K562 (cell line): ENCODE results near the gene ROPN1L. TPM values are rescaled to one million over a fixed set of nuclear protein-coding genes. Genes with fewer than 3 reads are reported as not detected.

Experiments
- ATAC-seq: fragments of 200-7000 bp; cut with Tn5 transposase; 3 replicates; pipeline ENCODE4 v1.9.1; 2020; ENCODE audit warnings: moderate library complexity
- BruUV-seq: library from RNA; stranded (reverse); fragments of 400-500 nt; replicated peaks from 2 replicates; lab custom pipeline; 2021; lab: Mats Ljungman, UMichigan
- CTCF ChIA-PET: fragments of 300-600 bp; formaldehyde crosslinking; extraction: SDS; loops from one replicate; lab custom pipeline; 2021; ENCODE audit warnings: low intra/inter-chr PET ratio; lab: Yijun Ruan, JAX
- POLR2A ChIA-PET: fragments of 300-600, 350-650 bp; sonication (Branson Sonifier 250); formaldehyde crosslinking; extraction: SDS; loops from one replicate; lab custom pipeline; 2021; ENCODE audit warnings: antibody characterized with exemption, inconsistent platforms; lab: Yijun Ruan, JAX
- DNase-seq, 4 experiments: peaks; one replicate each; pipeline versions ENCODE4 v3.0.0 to v3.0.0-alpha.2; 2011 to 2018; ENCODE audit warnings: low spot score in 3 of 4, mixed read lengths in 3 of 4; ENCODE audit errors: extremely low read depth in 1 of 4
- FAIRE-seq: peaks from 2 replicates; lab custom pipeline; 2011; peaks lifted over from hg19 to GRCh38; lab: Jason Lieb, UNC
- H2AFZ ChIP-seq: 2 replicates; pipeline ENCODE4 v1.6.0; 2011; ENCODE audit warnings: low read depth, low read length, control low read depth, inconsistent platforms
- H3K27ac ChIP-seq: fragments of 200-600 bp; 3 replicates; pipeline ENCODE4 v1.8.0; 2011; ENCODE audit warnings: low read depth, mild to moderate bottlenecking, control low read depth, inconsistent platforms, low read length, moderate library complexity, mixed read lengths; ENCODE audit errors: extremely low read depth
- H3K27me3 ChIP-seq, 2 experiments: fragments of 300-600 bp in 1 of 2; 2 replicates in 1 of 2; 3 replicates in 1 of 2; pipeline versions ENCODE4 v1.6.0 to v1.8.0; 2011; ENCODE audit warnings: inconsistent platforms in 2 of 2, low read length in 2 of 2, mild to moderate bottlenecking in 1 of 2, mixed read lengths in 1 of 2, moderate library complexity in 1 of 2; ENCODE audit not compliant: control insufficient read depth in 2 of 2, insufficient read depth in 2 of 2
- H3K36me3 ChIP-seq: fragments of 300-600 bp; 3 replicates; pipeline ENCODE4 v1.8.0; 2011; ENCODE audit warnings: mild to moderate bottlenecking, low read length, inconsistent platforms; ENCODE audit not compliant: control insufficient read depth, insufficient read depth
- H3K4me1 ChIP-seq, 2 experiments: fragments of 200-600 bp in 1 of 2; replicated peaks in 1 of 2; 2 replicates in 1 of 2; 3 replicates in 1 of 2; pipeline versions ENCODE4 v1.5.1 to v1.8.0; 2011; ENCODE audit warnings: inconsistent platforms in 2 of 2, low read length in 2 of 2, mild to moderate bottlenecking in 1 of 2, mixed read lengths in 1 of 2, moderate library complexity in 1 of 2; ENCODE audit not compliant: control insufficient read depth in 2 of 2, insufficient read depth in 2 of 2
- H3K4me2 ChIP-seq: 2 replicates; pipeline ENCODE4 v1.6.1; 2011; ENCODE audit warnings: low read length, control low read depth, inconsistent platforms, mixed read lengths; ENCODE audit not compliant: insufficient read depth
- H3K4me3 ChIP-seq: fragments of 200-600 bp; sonication (generic), shearing (Covaris generic); 2 replicates; pipeline ENCODE4 v1.5.1; 2016; ENCODE audit warnings: control low read depth, inconsistent platforms
- H3K79me2 ChIP-seq: fragments of 200-600 bp; 3 replicates; pipeline ENCODE4 v1.8.0; 2011; ENCODE audit warnings: low read length, inconsistent platforms; ENCODE audit not compliant: control insufficient read depth, insufficient read depth
- H3K9ac ChIP-seq, 2 experiments: 2 replicates each; pipeline versions ENCODE4 v1.6.0 to v1.6.1; 2011; ENCODE audit warnings: low read depth in 2 of 2, low read length in 2 of 2, control low read depth in 1 of 2, inconsistent platforms in 1 of 2, mild to moderate bottlenecking in 1 of 2, mixed read lengths in 1 of 2; ENCODE audit not compliant: insufficient read depth in 1 of 2
- H3K9me1 ChIP-seq: one replicate; pipeline ENCODE4 v1.6.0; 2011; ENCODE audit warnings: inconsistent platforms, mild to moderate bottlenecking, low read length, moderate library complexity; ENCODE audit not compliant: control insufficient read depth, insufficient read depth
- H3K9me3 ChIP-seq: replicated peaks from 2 replicates; pipeline ENCODE4 v1.5.1; 2011; ENCODE audit warnings: low read depth, low read length, inconsistent platforms; ENCODE audit not compliant: control insufficient read depth, insufficient read depth
- H4K20me1 ChIP-seq: replicated peaks from 2 replicates; pipeline ENCODE4 v1.6.1; 2011; ENCODE audit warnings: low read length, inconsistent platforms, mixed read lengths; ENCODE audit not compliant: control insufficient read depth, insufficient read depth
- BCOR ChIP-seq: fragments of 450-650 bp; IDR thresholded peaks from 2 replicates; pipeline ENCODE4 v1.6.1; 2016
- CREB1 ChIP-seq, 2 experiments: sonication (generic) in 1 of 2; formaldehyde crosslinking in 1 of 2; IDR thresholded peaks; 2 replicates each; pipeline versions ENCODE4 v1.6.1 to v1.8.0; 2012 to 2022; ENCODE audit warnings: inconsistent platforms in 1 of 2, mild to moderate bottlenecking in 1 of 2, missing genetic modification reagents in 1 of 2, moderate library complexity in 1 of 2
- USF1 ChIP-seq: sonication (generic); formaldehyde crosslinking; IDR thresholded peaks from 2 replicates; pipeline ENCODE4 v1.9.0; 2022; ENCODE audit warnings: mild to moderate bottlenecking, missing genetic modification reagents
- ZBTB33 ChIP-seq: sonication (generic); formaldehyde crosslinking; IDR thresholded peaks from 2 replicates; pipeline ENCODE4 v1.8.1; 2023; ENCODE audit warnings: mild to moderate bottlenecking, missing genetic modification reagents
- ZNF274 ChIP-seq: IDR thresholded peaks from 2 replicates; pipeline ENCODE4 v1.6.1; 2011; ENCODE audit warnings: low read depth, mild to moderate bottlenecking, low read length, moderate library complexity, borderline replicate concordance
- ZNF589 ChIP-seq: fragments of 200-800 bp; sonication (Bioruptor generic); IDR thresholded peaks from 2 replicates; pipeline ENCODE4 v1.6.1; 2016; ENCODE audit warnings: low read depth, missing genetic modification characterization, missing compliant biosample characterization
- ZNF644 ChIP-seq: fragments of 200-800 bp; sonication (Bioruptor generic); IDR thresholded peaks from 2 replicates; pipeline ENCODE4 v1.6.1; 2016; ENCODE audit warnings: low read depth, missing genetic modification characterization, missing compliant biosample characterization
- ZNF764 ChIP-seq: fragments of 250-450 bp; sonication (Bioruptor Pico); IDR thresholded peaks from 2 replicates; pipeline ENCODE4 v1.4.0; 2020; ENCODE audit warnings: low read depth, mild to moderate bottlenecking, moderate library complexity
- WGBS: fragments of 100-300 bp; shearing (Covaris generic); methylation state at CpG from one replicate; pipeline ENCODE4 v1.1.6; 2016; ENCODE audit warnings: low coverage, mixed read lengths; ENCODE audit not compliant: insufficient coverage; ENCODE audit errors: missing lambda C conversion rate; 5-methylcytosine and 5-hydroxymethylcytosine counted together
- in situ Hi-C: fragments of 300-500 bp; cut with MboI; formaldehyde crosslinking; loops from 4 replicates; pipeline ENCODE4 v1.15.0; 2018; ENCODE audit warnings: inconsistent platforms, mixed read lengths
- intact Hi-C: fragments of 100-400 bp; cut with micrococcal nuclease; formaldehyde crosslinking; loops from 2 replicates; pipeline ENCODE4 v1.14.2; 2022
- polyA plus RNA-seq, 8 experiments: library from polyadenylated mRNA; depleted of rRNA in 4 of 8; stranded (reverse) in 5 of 8; unstranded in 3 of 8; fragments of >200 nt; fragmentation: Nextera tagmentation in 2 of 8; fragmentation: Illumina TruSeq in 1 of 8; extraction: Ambion mirVana in 2 of 8; extraction: Trizol in 1 of 8; gene quantifications; 2 replicates each; pipeline versions ENCODE4 v1.2.1 to v1.2.3, GENCODE V29; 2011 to 2014; ENCODE audit warnings: inconsistent platforms in 1 of 8, missing spikeins in 1 of 8
- total RNA-seq, 7 experiments: library from RNA; depleted of rRNA in 6 of 7; stranded (reverse); fragments of >200 nt in 6 of 7; fragmentation: Illumina TruSeq in 2 of 7; extraction: Trizol in 2 of 7; gene quantifications; 2 replicates each; pipeline versions ENCODE4 v1.2.1 to v1.2.3, GENCODE V29; 2011 to 2021; ENCODE audit warnings: low replicate concordance in 1 of 7
- TF ChIP-seq, protein P1 (sequence below), 2 experiments: fragments of 450-650 bp; IDR thresholded peaks; 2 replicates each; pipeline ENCODE4 v1.6.1; 2016; ENCODE audit warnings: mild to moderate bottlenecking in 2 of 2, borderline replicate concordance in 1 of 2, low read depth in 1 of 2, moderate library complexity in 1 of 2

The ROPN1L gene
- total and polyA plus RNA-seq, 9 of the 15 experiments (the other 6 are each of a cell fraction or from before 2014, with no cell fraction given): 0.04 to 0.85 (median 0.24) TPM; not detected in 3

DNA sequence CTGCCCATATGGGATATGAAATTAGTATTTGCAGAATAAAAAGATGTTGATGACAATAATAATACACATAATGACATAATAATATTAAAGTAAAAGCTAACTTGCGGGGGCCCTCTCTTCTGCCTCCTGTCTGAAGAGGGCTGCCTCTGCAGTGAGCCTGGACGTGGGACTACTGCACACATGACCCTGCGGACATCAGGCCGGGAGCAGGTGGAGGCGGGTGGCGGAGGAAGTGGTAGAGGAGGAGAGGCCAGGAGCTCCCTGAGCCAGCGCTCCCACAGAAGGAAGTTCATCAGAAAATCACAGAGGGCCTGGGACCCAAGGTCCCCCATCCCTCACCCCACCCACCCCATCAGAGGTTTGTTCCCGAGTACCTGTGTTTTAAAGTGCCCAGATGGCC lies 60.5 kb downstream of the ROPN1L start:
- no peaks in the 10 kb centered on the region for H3K27me3 ChIP-seq
- FAIRE-seq (no peak), ATAC-seq (peak; percentile 59), DNase-seq (peak in 1 of 4 experiments; percentile 27)
- POLR2A ChIA-PET: interaction anchor here (0.6 to 2.5 kb wide), 8 partner anchors 8 to 88 kb away, joined by 3 to 16 read pairs (median 4); partner anchors contain the start of gene ROPN1L
- intact Hi-C loops: loop anchor here (5.0 to 10.0 kb wide), 3 partner anchors 105 to 263 kb away; partner anchors contain the start of genes DAP and MARCHF6
- H3K79me2 ChIP-seq: no peaks in the 10 kb centered on the region
- no peaks in the 10 kb centered on the region for H3K9me3 ChIP-seq
- 50% methylated on average over 6 of the region's 8 CpGs for whole genome bisulfite sequencing
- H3K4me2 ChIP-seq: peak overlapping the region; percentile 38; the same call in 1 of the 2 replicates
- in situ Hi-C loops: no loop called here
- H4K20me1 ChIP-seq: no peaks in the 10 kb centered on the region
- H3K4me1 ChIP-seq: peaks cover 26 to 59% of the 10 kb centered on the region in 2 experiments
- no peak overlapping the region for H3K9ac ChIP-seq
- no peaks in the 10 kb centered on the region for H3K36me3 ChIP-seq
- no peak overlapping the region for H3K4me3 ChIP-seq
- H2AFZ ChIP-seq: peak overlapping the region; percentile 1; the same call in 1 of the 2 replicates
- no TSS peak for BruUV-seq
- CTCF ChIA-PET: no interaction called here
- no peak overlapping the region for H3K27ac ChIP-seq
- H3K9me1 ChIP-seq: no peaks in the 10 kb centered on the region
- no peak for TF ChIP-seq ZNF274
- no peak for TF ChIP-seq CREB1 (IDR thresholded peaks at IDR 0.05)
- TF ChIP-seq CREB1 (CRISPR knock-in tag; IDR thresholded peaks at IDR 0.05): no peak
- TF ChIP-seq ZNF589: 0 out of 2 replicates have a peak, but pooled peaks have one; percentile 8
- no peak for TF ChIP-seq BCOR
- TF ChIP-seq ZNF764 (CRISPR knock-in tag): peak; percentile 38; the same call in 1 of the 2 replicates
- TF ChIP-seq ZNF644: 0 out of 2 replicates have a peak, but pooled peaks have one; percentile 64
- 0 out of 2 replicates have a peak, but pooled peaks have one; percentile 24 for TF ChIP-seq USF1 (CRISPR knock-in tag)
- TF ChIP-seq ZBTB33 (CRISPR knock-in tag): 0 out of 2 replicates have a peak, but pooled peaks have one; percentile 32
- TF ChIP-seq, protein P1, sequence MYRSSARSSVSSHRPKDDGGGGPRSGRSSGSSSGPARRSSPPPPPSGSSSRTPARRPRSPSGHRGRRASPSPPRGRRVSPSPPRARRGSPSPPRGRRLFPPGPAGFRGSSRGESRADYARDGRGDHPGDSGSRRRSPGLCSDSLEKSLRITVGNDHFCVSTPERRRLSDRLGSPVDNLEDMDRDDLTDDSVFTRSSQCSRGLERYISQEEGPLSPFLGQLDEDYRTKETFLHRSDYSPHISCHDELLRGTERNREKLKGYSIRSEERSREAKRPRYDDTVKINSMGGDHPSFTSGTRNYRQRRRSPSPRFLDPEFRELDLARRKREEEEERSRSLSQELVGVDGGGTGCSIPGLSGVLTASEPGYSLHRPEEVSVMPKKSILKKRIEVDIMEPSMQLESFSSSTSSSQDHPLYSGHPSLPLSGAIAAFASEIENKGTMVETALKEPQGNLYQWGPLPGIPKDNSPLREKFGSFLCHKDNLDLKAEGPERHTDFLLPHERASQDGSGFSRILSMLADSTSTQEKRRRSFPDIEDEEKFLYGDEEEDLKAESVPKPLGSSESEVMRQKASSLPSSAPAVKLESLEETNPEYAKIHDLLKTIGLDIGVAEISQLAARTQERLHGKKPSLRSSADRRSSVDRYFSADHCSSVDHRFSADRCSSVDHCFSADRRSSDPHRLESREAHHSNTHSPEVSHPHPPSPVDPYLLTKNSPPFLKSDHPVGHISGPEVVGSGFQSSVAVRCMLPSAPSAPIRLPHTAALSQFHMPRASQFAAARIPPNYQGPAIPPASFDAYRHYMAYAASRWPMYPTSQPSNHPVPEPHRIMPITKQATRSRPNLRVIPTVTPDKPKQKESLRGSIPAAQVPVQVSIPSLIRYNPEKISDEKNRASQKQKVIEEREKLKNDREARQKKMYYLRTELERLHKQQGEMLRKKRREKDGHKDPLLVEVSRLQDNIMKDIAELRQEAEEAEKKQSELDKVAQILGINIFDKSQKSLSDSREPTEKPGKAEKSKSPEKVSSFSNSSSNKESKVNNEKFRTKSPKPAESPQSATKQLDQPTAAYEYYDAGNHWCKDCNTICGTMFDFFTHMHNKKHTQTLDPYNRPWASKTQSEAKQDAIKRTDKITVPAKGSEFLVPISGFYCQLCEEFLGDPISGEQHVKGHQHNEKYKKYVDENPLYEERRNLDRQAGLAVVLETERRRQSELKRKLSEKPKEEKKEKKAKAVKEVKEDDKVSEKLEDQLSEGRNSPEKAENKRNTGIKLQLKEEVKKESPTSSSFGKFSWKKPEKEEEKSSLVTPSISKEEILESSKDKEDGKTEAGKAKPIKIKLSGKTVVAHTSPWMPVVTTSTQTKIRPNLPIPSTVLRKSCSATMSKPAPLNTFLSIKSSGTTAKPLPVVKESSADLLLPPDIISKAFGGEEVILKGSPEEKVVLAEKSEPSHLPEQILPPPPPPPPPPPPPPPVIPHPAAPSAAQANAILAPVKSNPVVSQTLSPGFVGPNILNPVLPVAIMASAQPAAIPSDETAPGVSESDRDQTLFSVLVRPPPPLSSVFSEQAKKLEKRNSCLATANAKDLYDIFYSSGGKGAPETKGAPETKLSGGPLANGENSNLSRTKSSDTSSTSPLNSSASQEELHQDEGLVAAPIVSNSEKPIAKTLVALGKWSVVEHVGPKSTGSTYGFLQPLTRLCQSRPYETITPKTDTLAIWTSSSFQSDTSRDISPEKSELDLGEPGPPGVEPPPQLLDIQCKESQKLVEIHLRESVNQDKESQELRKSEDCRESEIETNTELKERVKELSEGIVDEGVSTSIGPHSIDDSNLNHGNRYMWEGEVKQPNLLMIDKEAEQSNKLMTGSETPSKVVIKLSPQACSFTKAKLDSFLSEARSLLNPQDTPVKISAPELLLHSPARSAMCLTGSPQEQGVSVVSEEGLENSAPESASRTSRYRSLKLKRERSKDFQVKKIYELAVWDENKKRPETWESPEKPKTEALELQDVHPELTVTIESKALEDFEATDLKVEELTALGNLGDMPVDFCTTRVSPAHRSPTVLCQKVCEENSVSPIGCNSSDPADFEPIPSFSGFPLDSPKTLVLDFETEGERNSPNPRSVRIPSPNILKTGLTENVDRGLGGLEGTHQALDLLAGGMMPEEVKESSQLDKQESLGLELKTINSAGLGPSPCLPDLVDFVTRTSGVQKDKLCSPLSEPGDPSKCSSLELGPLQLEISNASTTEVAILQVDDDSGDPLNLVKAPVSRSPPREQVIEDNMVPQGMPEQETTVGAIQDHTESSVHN (IDR thresholded peaks at IDR 0.05; ENCODE audit: borderline replicate concordance in 1 of 2, low read depth in 1 of 2): 0 out of 4 replicates have a peak, but pooled peaks of 1 of the 2 experiments have one; percentile 39
